ENCODE data around the gene S100A7A. TPM values are rescaled to one million over a fixed set of nuclear protein-coding genes. Genes with fewer than 3 reads are reported as not detected.
"Not testable (repeated sequence)": the region's sequence is repeated elsewhere in the genome, so short reads cannot be mapped to it uniquely, and the experiment has no call there.

The S100A7A gene
- total RNA-seq, 2 donors from 2014 or later = not detected

- intact Hi-C loops (cut with DNase I, micrococcal nuclease) = no loop called here
- no peak for DNase-seq
- ATAC-seq = no peak
Observed at GRCh38 chr1:153393926-153394325, 22.4 kb upstream of the S100A7A start.

- ATAC-seq = no peak
- intact Hi-C loops (cut with DNase I, micrococcal nuclease) = no loop called here
- no peak for DNase-seq
Observed at GRCh38 chr1:153394391-153394790, 21.9 kb upstream of the S100A7A start.

DNA sequence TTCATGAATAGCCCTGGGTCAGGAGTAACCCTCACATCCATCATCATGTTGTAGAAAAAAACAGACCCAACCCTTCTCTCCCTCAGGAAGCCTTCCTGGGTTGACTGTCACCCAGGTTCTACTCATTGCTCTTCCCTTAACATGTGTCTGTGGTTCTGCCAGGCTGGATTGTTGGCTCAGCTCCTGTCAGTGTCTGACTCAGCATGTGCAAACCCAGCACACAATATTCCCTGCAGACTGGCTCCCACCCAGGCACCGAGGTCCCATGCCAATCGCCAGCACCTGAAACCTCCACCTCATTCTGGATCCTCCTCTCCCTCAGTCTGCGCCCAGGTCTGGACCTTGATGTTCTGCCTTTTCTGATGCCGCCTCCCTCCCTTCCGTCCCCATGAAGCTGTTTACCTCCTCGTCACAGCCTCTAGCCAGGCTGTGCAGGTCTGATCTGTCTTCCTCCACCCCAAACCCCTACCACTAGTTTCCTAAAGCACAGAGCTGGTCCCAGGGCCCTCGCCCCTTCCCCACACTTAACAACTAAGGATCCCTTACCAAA lies 21.1 kb upstream of the S100A7A start:
- no peak for DNase-seq
- intact Hi-C loops (cut with DNase I, micrococcal nuclease) = no loop called here
- ATAC-seq = no peak

DNA sequence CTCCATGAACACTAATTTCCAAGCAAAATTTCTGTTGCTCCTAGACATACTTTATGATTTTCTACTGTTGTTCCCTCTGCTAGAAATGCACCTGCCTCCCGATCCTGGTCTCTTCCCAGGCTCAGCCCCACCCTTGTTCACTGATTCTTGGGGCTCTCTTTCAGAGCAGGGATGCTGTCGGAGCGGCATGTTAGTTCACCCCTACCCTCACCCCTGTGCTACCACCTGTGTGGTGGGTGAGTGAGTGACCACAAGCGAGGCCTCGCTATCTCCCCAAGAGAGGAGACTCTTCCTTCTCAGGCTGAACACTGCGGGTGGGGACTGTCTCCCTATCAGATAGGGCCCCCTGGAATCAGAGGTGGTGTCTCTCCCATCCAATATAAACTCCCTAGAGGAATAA lies 20.5 kb upstream of the S100A7A start:
- ATAC-seq (no peak), DNase-seq (no peak)
- intact Hi-C loops (cut with DNase I, micrococcal nuclease) = no loop called here

DNA sequence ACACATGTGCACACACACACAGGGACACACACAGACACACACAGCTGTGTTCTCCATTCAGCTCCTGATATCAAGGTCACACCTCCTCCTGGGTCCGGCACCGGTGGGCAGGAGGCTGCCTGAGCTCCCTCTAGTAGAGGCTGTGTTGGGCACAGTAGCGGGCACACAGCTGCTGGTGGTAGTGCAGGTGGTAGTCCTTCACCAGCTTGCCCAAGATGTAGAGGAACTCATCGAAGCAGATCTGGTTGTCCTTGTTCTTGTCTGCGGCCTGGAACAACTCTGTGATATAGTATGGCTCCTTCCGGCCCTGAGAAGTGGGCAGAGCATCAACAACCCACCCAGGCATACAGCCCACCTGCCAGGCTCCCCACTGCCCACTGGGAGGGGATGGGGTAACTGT lies 19.9 kb upstream of the S100A7A start:
- DNase-seq (no peak), ATAC-seq (no peak)
- intact Hi-C loops (cut with DNase I, micrococcal nuclease) = no loop called here

DNA sequence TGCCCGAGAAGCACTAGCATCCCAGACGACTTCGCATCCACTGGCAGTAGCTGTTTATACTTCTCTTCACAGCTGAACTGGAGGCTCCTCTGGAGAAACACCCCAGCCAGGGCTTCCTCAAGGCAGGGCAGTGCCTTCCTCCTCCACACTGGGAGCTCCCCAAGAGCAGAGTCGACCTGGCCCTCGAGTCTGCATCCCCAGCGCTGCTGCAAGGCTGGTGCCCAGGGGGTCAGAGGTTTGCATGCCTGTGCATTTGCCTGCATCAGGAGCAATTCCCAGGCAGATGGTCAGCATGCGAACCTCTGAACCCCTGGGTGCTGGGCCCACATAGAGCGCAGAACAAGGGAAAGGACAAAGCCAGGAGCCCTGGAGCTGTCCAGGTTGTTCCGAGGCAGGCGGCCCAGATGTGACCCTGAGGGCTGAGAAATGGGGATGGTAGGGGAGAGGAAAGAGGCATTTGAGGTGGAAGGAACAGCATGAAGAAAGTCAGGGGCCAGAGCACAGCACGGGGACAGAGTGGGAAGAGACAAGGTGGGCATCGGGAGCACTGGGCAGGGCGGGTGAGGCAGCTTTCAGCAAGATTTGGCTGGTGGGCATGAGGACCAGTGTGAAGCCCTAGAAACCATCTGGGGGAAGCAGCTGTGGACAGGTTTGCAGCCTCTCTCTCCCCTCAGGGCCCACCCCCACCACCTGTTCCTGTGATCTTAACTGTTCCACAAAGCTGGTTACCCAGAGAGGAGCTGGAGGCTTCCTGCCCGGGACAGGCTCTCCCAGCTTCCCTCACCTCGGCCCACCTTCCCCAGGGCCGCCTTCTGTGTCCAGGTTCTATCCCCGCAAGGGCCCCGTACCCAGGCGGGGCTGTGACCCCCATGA lies 19.0 kb upstream of the S100A7A start:
- no peak for DNase-seq
- no peak for ATAC-seq
- intact Hi-C loops (cut with DNase I, micrococcal nuclease) = no loop called here

DNA sequence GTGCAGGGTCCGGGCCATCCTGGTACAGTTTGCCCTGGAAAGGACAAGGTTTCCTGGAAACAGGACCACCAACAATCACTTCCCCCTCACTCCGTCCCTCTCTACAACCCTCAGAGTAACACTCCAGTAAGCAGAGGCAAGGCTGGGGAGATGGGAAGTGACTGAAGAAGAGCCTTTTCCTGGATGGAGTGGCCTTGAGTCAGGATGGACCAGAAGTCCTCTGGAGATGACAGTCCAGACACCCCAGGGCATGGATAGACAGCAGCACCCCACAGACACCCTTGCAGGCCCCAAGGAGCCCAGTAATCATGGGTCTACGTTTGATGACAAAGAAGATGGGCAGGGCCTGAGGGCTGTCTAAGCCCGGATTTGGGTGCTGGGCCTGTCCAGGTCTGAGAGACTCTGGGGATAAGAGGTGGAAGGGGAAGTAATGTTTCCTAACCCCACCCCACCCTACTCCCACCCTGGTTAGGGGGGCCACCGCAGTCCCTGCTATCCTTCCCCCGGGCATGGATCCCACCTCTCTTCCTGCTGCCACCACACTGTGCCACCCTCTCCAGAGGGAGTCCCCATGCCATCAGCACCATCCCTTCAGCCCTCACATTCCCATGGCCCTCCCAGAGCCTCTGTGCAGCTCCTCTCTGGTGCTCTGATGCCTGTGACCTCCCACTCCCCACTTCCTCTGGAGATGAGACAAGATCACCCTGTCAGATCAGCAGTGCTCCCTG lies 18.2 kb upstream of the S100A7A start:
- ATAC-seq (no peak), DNase-seq (no peak)
- intact Hi-C loops (cut with DNase I, micrococcal nuclease) = no loop called here

DNA sequence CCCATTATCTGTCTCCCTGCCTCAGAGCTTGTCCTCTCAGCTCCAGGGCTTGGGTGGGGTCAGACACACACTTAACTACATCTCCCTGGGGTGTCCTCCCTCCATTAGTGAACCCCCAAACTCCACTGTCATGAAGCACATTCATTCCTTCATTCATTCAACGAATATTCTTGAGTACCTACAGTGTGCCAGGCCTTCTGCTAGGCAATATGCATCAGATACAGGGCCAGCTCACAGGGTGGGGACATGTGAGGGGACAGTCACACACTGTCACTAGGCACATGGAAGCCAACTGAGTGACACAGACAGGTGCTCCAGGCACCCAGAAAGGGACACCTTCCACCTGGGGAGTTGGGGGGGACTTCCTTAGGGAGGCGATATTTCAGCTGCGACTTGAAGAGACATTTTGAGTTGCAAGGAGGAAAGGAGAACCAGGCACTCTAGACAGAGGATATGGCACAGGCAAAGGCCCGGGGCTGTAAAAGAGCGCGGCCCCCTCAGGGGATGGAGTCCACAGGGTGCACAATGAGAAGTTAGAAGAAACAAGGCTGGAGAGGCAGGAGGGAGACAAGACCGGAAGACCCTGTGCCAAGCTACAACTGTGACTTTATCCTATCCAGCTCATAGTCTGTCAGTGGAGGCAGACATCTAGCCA lies 16.8 kb upstream of the S100A7A start:
- no peak for ATAC-seq
- intact Hi-C loops (cut with DNase I, micrococcal nuclease) = no loop called here
- no peak for DNase-seq

- no peak for ATAC-seq
- intact Hi-C loops (cut with DNase I, micrococcal nuclease) = no loop called here
- no peak for DNase-seq
Observed at GRCh38 chr1:153400244-153400643, 16.1 kb upstream of the S100A7A start.

DNA sequence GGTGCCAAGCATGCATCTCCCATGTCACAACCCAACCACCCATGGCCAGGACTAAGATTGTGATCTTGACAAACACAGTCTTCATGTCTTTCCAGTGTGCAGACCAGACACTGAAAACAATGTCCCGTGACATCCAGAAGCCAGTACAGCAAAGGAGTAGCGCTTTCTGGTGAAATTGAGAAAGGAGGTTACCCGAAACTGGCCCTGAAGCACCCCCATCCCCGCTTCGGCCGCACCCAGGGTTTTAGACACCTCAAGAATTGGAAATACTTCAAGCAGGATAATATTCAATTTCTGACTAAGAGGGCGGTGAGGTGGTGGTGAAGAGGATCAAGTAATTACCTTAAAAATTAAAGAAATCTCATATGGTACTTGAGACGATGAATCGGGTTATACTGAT lies 14.9 kb upstream of the S100A7A start:
- DNase-seq (no peak), ATAC-seq (no peak)
- intact Hi-C loops (cut with DNase I, micrococcal nuclease) = no loop called here

GRCh38 chr1:153402226-153402625 lies 14.1 kb upstream of the S100A7A start:
- ATAC-seq = no peak
- intact Hi-C loops (cut with DNase I, micrococcal nuclease) = no loop called here
- no peak for DNase-seq

- ATAC-seq (no peak), DNase-seq (no peak)
- intact Hi-C loops (cut with DNase I, micrococcal nuclease) = no loop called here
Observed at GRCh38 chr1:153403421-153404085, 12.8 kb upstream of the S100A7A start.

DNA sequence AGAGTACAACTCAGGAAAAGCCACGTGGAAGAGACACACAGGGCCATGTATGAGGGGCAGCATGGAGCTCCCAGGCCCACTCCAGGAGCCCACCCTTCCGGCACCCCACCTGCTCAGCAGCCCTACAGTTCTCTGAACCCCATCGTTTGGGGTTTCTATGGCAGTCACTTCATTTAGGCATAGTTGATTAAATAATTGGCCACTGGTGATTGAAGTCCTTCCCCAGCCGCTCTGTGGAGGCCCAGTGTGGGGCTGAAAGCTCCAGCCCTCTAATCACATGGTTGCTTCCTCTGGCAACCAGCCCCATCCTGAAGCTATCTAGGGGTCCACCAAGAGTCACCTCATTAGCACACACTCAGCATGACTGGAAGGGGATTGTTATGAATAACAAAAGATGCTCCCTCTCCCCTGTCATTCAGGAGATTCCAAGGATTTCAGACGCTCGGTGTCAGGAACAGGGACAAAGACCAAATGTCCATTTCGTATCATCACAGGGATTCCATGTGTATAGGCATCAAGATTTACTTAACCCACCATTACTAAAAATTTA lies 12.2 kb upstream of the S100A7A start:
- DNase-seq (no peak), ATAC-seq (no peak)
- intact Hi-C loops (cut with DNase I, micrococcal nuclease) = no loop called here

GRCh38 chr1:153404768-153405167 lies 11.6 kb upstream of the S100A7A start:
- peak; percentile 53 for ATAC-seq
- peak in 1 of 2 donors; percentile 43 for DNase-seq
- intact Hi-C loops (cut with DNase I, micrococcal nuclease) = no loop called here

DNA sequence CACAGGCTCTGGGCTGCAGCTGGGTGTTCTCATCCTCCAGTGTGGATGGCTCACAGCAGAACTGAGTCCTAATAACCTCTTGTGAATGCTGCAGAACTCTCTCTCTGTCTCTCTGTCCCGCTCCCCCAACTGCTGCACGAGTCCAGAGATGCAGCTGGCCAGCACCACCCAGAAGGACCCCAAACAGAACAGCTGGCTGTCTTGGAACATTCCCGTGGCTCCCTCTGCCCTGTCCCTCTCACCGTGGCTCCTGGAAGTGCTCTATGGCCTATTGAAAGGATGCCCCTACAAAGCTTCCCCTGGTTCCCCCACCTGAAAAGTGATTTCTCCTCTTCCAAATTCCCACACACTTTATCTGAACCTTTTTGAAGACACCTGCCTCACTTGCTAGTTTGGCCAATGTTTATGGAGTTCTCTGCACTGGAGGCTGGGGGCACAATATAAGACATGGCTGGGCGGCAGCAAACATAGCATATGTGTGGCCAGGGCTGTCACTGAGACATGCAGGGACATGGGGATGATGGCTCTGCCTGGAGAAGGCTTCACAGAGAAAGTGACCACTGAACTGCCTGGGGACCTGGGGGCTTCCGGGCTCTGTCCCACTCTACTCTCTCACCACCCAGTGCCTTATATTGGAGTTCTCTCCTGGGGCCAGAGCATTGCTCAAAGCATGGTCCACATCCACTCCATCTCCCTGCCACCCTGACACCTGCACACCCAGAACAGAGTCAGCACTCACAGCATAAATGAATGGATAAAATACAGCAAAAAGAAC lies 10.3 kb upstream of the S100A7A start:
- DNase-seq; intact Hi-C loops (cut with DNase I, micrococcal nuclease); ATAC-seq: not testable (repeated sequence)

GRCh38 chr1:153407274-153407673 lies 9.0 kb upstream of the S100A7A start:
- intact Hi-C loops (cut with DNase I, micrococcal nuclease); DNase-seq; ATAC-seq: not testable (repeated sequence)

DNA sequence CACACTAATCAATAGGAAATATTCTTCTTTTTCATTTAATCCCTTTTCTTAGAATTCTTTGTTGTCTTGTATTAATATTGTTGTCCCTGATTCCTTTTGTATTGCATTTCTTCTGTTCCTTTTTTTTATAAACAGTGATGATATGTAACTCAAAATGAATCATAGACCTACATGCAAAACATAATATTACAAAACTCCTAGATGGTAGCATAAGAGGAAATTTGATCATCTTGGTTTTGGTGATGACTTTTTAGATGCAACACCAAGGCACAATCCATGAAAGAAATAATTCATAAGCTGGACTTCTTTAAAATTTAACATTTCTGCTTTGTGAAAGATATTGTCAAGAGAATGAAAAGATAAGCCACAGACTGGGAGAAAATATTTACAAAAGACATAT lies 2.4 kb upstream of the S100A7A start:
- intact Hi-C loops (cut with DNase I, micrococcal nuclease) = not testable (repeated sequence)

More for the DNA sequence above, 2.4 kb upstream of the S100A7A start:
- ATAC-seq, DNase-seq: not testable (repeated sequence)
